Measurements from ENCODE around the gene TCF23.

DNA sequence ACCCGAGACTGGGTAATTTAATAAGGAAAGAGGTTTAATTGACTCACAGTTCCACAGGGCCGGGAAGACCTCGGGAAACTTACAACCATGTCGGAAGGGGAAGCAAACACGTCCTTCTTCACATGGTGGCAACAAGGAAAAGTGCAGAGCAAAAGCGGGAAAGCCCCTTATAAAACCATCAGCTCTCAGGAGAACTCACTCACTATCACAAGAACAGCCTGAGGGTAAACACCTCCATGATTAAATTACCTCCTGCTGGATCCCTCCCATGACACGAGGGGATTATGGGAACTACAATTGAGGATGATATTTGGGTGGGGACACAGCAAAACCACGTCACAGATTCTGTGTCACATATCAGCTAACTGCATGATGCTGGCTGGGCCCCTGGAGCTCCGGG lies 11.4 kb downstream of the TCF23 start:
- TF ChIP-seq, protein P1, sequence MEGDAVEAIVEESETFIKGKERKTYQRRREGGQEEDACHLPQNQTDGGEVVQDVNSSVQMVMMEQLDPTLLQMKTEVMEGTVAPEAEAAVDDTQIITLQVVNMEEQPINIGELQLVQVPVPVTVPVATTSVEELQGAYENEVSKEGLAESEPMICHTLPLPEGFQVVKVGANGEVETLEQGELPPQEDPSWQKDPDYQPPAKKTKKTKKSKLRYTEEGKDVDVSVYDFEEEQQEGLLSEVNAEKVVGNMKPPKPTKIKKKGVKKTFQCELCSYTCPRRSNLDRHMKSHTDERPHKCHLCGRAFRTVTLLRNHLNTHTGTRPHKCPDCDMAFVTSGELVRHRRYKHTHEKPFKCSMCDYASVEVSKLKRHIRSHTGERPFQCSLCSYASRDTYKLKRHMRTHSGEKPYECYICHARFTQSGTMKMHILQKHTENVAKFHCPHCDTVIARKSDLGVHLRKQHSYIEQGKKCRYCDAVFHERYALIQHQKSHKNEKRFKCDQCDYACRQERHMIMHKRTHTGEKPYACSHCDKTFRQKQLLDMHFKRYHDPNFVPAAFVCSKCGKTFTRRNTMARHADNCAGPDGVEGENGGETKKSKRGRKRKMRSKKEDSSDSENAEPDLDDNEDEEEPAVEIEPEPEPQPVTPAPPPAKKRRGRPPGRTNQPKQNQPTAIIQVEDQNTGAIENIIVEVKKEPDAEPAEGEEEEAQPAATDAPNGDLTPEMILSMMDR (IDR thresholded peaks at IDR 0.05): no peak
- no peak for TF ChIP-seq POLR2A (IDR thresholded peaks at IDR 0.05)

Measured in lower leg skin (tissue), 3 donors.